Measurements from ENCODE around the gene ATXN2.
"Not testable (repeated sequence)": the region's sequence is repeated elsewhere in the genome, so short reads cannot be mapped to it uniquely, and the experiment has no call there.

ATXN2 gene

GRCh38 chr12:111413442-111414086 lies 185.6 kb downstream of the ATXN2 start:
- peak; percentile 63 for DNase-seq

DNA sequence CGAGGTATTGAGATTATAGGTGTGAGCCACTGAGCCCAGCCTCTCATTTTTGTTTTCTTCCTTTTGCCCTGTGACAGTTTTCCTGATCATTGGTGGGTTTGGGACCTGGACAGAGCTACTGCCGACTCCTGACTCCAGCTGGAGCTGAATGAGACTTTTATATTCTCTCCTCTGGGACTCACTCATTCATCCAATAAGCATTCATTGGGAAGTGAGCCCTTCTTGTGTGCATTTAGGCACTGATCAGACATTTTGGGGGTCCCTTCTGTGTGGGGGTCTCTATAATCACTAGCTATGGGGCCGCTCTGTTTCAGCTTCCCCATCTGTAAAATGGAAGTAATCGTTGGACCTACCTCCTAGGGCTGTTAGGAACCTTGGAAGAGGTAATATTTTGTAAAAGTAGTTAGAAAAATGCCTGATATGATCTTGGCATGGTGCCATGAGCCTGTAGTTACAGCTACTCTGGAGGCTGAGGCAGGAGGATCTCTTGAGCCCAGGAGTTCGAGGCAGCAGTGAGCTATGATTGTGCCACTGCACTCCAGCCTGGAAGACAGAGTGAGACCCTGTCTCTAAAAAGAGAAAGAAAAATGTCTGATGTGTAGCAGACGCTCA lies 186.2 kb downstream of the ATXN2 start:
- DNase-seq, result no peak

DNA sequence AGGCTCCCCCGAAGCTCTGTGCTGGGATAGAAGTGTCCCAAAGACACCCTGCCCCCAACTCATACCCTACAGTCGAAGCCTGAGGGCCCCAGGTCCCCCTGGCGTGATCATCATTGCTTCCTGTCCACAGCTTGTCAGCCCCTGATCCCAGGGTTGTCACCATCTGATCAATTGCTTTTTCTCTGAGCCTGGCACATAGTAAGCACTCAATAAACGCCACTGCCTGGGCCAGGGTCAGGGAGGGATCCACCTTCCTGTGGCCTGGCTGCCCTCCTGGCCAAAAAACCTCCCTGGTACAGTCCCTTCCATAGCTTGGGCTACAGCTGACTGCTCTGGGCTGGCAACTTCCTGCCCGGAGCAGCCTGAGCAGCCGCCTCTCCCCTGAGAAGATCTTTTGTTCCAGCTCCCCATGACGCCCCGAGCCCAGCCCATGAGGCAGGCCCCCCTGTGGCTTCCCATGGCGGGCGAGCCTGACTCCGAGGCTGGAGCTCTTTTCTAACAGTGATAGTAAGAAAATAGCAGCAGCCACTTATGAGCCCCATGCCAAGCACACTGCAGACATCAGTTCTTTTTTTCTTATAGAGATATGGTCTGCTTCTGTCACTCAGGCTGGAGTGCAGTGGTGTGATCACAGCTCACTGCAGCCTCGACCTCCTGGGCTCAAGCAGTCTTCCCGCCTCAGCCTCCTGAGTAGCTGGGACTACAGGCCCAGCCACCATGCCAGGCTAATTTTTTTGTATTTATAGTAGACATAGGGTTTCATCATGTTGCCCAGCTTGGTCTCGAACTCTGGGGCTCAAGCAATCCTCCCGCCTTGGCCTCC lies 186.9 kb downstream of the ATXN2 start:
- no peak for DNase-seq

- DNase-seq, result no peak
Measured at GRCh38 chr12:111411185-111411764, 187.8 kb downstream of the ATXN2 start.

- DNase-seq, result no peak
Measured at GRCh38 chr12:111410431-111411184, 188.5 kb downstream of the ATXN2 start.

DNA sequence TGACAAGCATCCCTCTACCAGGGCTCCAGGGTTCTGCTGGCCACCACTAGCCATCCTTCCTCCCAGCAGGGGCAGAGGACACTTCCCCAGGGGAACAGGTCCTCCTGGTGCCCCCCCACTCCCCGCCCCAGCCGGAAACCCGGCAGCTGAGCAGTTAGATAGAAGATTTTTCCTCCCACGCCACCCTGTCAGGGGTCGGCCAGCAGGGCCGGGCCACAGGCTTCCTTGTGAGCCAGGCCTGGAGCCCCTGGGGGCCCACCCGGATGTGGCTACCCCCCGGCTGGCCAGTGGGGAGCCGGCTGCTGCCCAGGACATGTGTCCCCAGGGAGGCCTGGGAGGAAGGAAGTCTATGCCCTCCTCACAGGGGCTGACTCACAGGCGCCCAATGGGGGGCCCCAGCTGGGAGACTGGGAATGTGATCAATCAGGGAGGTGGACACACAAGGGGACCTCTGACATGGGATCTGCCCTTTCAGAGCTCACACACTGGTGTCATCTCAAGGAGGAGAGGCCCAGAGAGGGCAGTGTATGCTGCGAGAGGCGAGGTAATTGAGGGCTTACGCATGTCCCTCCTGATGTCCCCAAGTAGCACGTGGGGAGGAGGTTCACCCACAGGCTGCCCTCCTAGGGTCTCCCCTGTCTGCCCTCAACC lies 189.2 kb downstream of the ATXN2 start:
- DNase-seq, result no peak

DNA sequence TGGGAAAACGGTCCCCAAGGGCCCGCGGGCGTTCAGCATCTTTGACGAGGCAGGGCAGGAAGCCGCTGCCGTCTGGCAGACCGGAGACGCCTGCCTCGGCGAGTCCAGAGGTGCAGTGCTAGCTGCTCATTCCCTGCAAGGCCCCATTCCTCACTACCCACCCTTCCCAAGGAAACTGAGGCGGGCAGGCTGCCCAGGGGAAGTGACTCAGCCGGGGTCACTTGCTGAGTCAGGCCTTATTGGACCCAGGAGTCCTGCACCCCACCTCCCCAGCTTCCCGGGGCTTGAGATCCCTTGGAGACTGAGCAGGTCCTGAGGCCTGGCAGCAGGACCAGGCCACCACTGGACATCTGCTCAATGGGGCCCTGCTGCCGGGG lies 189.7 kb downstream of the ATXN2 start:
- DNase-seq, result no peak

DNA sequence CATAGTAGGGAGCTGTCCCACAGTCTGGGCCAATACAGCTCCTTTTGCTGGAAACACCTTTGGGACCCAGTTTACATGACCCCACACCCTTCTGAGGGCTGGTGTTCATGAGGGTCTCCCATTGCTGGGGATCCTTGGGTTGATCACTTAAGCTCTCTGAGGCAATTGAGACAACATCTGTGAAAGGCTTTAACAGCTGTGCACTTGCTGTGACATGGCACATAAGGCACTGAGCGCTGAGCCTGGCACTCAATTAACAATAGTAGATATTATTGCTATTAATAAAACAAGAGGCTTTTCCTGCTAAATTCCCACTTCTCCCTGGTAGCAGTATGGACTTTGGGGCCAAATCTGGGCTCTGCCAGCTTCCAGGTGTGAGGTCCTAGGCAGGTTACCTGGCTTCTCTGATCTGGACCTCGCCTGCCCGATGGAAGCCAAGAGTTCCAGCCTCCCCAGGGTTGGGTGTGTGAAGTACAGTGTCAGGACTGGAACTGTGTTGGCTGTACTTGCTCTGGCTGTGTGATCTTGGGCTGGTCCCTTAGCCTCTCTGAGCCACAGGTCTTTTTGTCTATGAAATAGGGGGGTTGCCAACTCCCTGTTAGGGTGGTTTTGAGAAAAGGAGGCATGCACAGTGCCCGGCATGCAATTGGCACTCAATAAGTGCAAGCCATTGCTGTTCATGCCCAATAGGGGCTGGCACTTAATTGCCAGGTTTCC lies 190.3 kb downstream of the ATXN2 start:
- DNase-seq, result no peak

DNA sequence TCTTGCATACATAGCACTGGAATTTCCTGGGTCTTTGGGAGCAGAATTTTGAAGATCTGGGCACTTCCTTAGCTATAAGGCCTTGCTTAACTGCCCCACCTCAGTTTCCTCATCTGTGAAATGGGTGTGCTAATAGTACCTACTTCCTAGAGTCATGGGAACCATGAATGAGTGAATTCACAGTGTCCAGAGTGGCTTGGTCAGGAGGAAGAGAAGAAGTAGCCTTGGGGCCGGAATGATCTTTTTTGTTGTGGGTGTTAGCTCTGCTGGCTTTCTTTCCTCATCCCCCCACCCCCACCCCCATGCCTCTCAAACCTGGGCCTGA lies 191.0 kb downstream of the ATXN2 start:
- DNase-seq, result no peak

GRCh38 chr12:111407377-111408115 lies 191.6 kb downstream of the ATXN2 start:
- peak; percentile 20 for DNase-seq

DNA sequence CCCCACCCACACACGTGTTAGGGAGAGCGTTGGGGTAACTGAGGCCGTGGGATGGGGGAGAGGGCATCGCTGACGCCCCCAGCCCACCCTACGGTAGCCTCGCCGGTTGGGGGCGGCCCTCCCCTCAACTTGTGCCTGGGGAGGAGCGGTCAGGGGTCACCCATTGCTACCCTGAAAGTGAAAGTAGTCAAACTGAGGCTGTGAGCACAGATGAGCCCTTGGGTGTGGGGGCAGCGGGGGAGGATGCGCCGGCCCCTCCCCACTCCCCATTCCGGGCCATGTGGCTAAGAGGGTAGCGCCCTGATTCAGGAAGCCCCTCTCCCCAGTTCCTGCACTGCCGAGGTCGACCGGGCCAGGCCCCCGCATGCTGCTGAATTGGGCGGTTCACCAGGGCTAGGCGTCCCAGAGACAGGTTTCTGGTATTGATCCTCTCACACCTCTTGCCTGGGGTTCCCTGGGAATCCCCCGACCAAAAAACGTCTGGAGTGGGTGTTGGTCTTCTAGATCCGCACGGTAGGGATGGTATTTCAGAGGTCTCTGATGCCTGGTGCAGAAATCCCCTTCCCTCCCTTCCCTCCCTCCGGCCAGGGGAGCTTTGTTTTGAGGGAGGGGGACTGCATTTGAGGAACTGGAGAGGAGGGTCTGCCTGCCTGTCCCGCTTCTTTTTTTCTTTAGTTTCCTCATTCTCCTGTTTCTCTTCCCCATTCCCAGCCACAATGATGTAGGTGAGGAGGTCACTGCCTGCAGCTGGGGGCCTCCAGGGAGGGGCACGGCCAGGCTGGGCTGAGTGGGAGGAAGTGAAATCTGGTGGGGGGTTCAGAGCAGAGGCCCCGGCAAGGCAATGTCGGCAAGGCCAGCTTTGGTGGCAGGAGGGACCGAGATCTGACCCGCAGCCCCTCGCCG lies 192.4 kb downstream of the ATXN2 start:
- DNase-seq, result peak; percentile 33

- DNase-seq, result no peak
Measured at GRCh38 chr12:111405859-111406473, 193.1 kb downstream of the ATXN2 start, which contains the start of gene SH2B3. TSS of gene SH2B3 (plus strand) at chr12:111405923. CDS start at chr12:111418146, 12,223 bp downstream.

- DNase-seq, result peak; percentile 97
Measured at GRCh38 chr12:111405149-111405858, 193.8 kb downstream of the ATXN2 start.

- DNase-seq, result peak; percentile 38
Measured at GRCh38 chr12:111404362-111405148, 194.6 kb downstream of the ATXN2 start.

GRCh38 chr12:111402490-111402824 lies 196.7 kb downstream of the ATXN2 start:
- not testable (repeated sequence) for DNase-seq

Data from eye (tissue), 1 donor.